SK-N-SH treated with all-trans-retinoic acid at 6 μM for 48 hours (cell line): ENCODE measurements around the gene DDHD1.

ENCODE experiments used
- ATAC-seq: fragments of 200-7000 bp; cut with Tn5 transposase; 3 replicates; pipeline ENCODE4 v1.9.1; 2020; ENCODE audit warnings: mild to moderate bottlenecking, moderate library complexity
- ARNTL ChIP-seq: fragments of 450-650 bp; formaldehyde crosslinking; IDR thresholded peaks from 2 replicates; pipeline ENCODE4 v1.5.0; 2020; ENCODE audit warnings: low read depth, mild to moderate bottlenecking, moderate library complexity, borderline replicate concordance
- CSDC2 ChIP-seq: fragments of 250-450 bp; sonication (Bioruptor Pico); IDR thresholded peaks from 2 replicates; pipeline ENCODE4 v1.5.0; 2020; ENCODE audit warnings: mild to moderate bottlenecking, moderate library complexity
- GLIS3 ChIP-seq: fragments of 250-450 bp; sonication (Bioruptor Pico); IDR thresholded peaks from 2 replicates; pipeline ENCODE4 v1.5.0; 2020; ENCODE audit warnings: mild to moderate bottlenecking, moderate library complexity
- ISL1 ChIP-seq: fragments of 250-450 bp; sonication (Bioruptor Pico); IDR thresholded peaks from 2 replicates; pipeline ENCODE4 v2.1.2; 2022; ENCODE audit warnings: mild to moderate bottlenecking, moderate library complexity
- OSR1 ChIP-seq: fragments of 250-450 bp; sonication (Bioruptor Pico); IDR thresholded peaks from 2 replicates; pipeline ENCODE4 v1.8.0; 2022; ENCODE audit warnings: moderate library complexity, mild to moderate bottlenecking, inconsistent platforms
- PPARA ChIP-seq: fragments of 250-450 bp; sonication (Bioruptor Pico); IDR thresholded peaks from 2 replicates; pipeline ENCODE4 v1.5.0; 2020; ENCODE audit warnings: mild to moderate bottlenecking, borderline replicate concordance
- RARB ChIP-seq: fragments of 250-450 bp; sonication (Bioruptor Pico); IDR thresholded peaks from 2 replicates; pipeline ENCODE4 v1.8.0; 2021; ENCODE audit warnings: mild to moderate bottlenecking, moderate library complexity
- SNAI2 ChIP-seq: fragments of 250-450 bp; sonication (Bioruptor Pico); IDR thresholded peaks from 2 replicates; pipeline ENCODE4 v1.5.0; 2020; ENCODE audit warnings: mild to moderate bottlenecking, moderate library complexity
- TCF4 ChIP-seq: fragments of 250-450 bp; sonication (Bioruptor Pico); IDR thresholded peaks from 2 replicates; pipeline ENCODE4 v1.8.0; 2021; ENCODE audit warnings: mild to moderate bottlenecking, moderate library complexity, borderline replicate concordance
- TOX ChIP-seq: fragments of 250-450 bp; sonication (Bioruptor Pico); IDR thresholded peaks from 2 replicates; pipeline ENCODE4 v1.8.0; 2021; ENCODE audit warnings: mild to moderate bottlenecking, moderate library complexity, borderline replicate concordance
- ZC3H10 ChIP-seq: fragments of 250-450 bp; sonication (Bioruptor Pico); IDR thresholded peaks from 2 replicates; pipeline ENCODE4 v1.5.1; 2021; ENCODE audit warnings: mild to moderate bottlenecking, moderate library complexity
- ZFP3 ChIP-seq: fragments of 250-450 bp; sonication (Bioruptor Pico); IDR thresholded peaks from 2 replicates; pipeline ENCODE4 v1.5.0; 2020; ENCODE audit warnings: mild to moderate bottlenecking, moderate library complexity
- ZFP30 ChIP-seq: fragments of 450-650 bp; formaldehyde crosslinking; IDR thresholded peaks from 2 replicates; pipeline ENCODE4 v1.5.0; 2022; ENCODE audit warnings: mild to moderate bottlenecking, moderate library complexity
- ZNF70 ChIP-seq: fragments of 450-650 bp; formaldehyde crosslinking; IDR thresholded peaks from 2 replicates; pipeline ENCODE4 v1.5.0; 2020; ENCODE audit warnings: mild to moderate bottlenecking, moderate library complexity
- ZNF8 ChIP-seq: fragments of 450-650 bp; formaldehyde crosslinking; IDR thresholded peaks from 2 replicates; pipeline ENCODE4 v1.5.0; 2020; ENCODE audit warnings: mild to moderate bottlenecking, moderate library complexity
- TF ChIP-seq, protein P1 (sequence below): fragments of 250-450 bp; sonication (Bioruptor Pico); IDR thresholded peaks from 2 replicates; pipeline ENCODE4 v1.5.0; 2020; ENCODE audit warnings: mild to moderate bottlenecking, moderate library complexity
- TF ChIP-seq, protein P2 (sequence below): fragments of 250-450 bp; sonication (Bioruptor Pico); IDR thresholded peaks from 2 replicates; pipeline ENCODE4 v1.8.0; 2020; ENCODE audit warnings: mild to moderate bottlenecking, moderate library complexity, borderline replicate concordance
- TF ChIP-seq, protein P3 (sequence below): fragments of 250-450 bp; sonication (Bioruptor Pico); IDR thresholded peaks from 2 replicates; pipeline ENCODE4 v1.8.0; 2021; ENCODE audit warnings: low read depth, mild to moderate bottlenecking, moderate library complexity, borderline replicate concordance
- TF ChIP-seq, protein P4 (sequence below): fragments of 250-450 bp; sonication (Bioruptor Pico); IDR thresholded peaks from 2 replicates; pipeline ENCODE4 v1.5.1; 2021; ENCODE audit warnings: mild to moderate bottlenecking, moderate library complexity
- TF ChIP-seq, protein P5 (sequence below): fragments of 250-450 bp; sonication (Bioruptor Pico); IDR thresholded peaks from 2 replicates; pipeline ENCODE4 v1.5.1; 2020; ENCODE audit warnings: low read depth, mild to moderate bottlenecking, moderate library complexity

The DDHD1 gene

GRCh38 chr14:53001787-53002378 lies 151.2 kb downstream of the DDHD1 start (continued):
- TF ChIP-seq, protein P1, sequence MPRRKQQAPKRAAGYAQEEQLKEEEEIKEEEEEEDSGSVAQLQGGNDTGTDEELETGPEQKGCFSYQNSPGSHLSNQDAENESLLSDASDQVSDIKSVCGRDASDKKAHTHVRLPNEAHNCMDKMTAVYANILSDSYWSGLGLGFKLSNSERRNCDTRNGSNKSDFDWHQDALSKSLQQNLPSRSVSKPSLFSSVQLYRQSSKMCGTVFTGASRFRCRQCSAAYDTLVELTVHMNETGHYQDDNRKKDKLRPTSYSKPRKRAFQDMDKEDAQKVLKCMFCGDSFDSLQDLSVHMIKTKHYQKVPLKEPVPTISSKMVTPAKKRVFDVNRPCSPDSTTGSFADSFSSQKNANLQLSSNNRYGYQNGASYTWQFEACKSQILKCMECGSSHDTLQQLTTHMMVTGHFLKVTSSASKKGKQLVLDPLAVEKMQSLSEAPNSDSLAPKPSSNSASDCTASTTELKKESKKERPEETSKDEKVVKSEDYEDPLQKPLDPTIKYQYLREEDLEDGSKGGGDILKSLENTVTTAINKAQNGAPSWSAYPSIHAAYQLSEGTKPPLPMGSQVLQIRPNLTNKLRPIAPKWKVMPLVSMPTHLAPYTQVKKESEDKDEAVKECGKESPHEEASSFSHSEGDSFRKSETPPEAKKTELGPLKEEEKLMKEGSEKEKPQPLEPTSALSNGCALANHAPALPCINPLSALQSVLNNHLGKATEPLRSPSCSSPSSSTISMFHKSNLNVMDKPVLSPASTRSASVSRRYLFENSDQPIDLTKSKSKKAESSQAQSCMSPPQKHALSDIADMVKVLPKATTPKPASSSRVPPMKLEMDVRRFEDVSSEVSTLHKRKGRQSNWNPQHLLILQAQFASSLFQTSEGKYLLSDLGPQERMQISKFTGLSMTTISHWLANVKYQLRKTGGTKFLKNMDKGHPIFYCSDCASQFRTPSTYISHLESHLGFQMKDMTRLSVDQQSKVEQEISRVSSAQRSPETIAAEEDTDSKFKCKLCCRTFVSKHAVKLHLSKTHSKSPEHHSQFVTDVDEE (CRISPR knock-in tag): no peak
- TF ChIP-seq, protein P2, sequence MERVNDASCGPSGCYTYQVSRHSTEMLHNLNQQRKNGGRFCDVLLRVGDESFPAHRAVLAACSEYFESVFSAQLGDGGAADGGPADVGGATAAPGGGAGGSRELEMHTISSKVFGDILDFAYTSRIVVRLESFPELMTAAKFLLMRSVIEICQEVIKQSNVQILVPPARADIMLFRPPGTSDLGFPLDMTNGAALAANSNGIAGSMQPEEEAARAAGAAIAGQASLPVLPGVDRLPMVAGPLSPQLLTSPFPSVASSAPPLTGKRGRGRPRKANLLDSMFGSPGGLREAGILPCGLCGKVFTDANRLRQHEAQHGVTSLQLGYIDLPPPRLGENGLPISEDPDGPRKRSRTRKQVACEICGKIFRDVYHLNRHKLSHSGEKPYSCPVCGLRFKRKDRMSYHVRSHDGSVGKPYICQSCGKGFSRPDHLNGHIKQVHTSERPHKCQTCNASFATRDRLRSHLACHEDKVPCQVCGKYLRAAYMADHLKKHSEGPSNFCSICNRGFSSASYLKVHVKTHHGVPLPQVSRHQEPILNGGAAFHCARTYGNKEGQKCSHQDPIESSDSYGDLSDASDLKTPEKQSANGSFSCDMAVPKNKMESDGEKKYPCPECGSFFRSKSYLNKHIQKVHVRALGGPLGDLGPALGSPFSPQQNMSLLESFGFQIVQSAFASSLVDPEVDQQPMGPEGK (CRISPR knock-in tag): no peak

GRCh38 chr14:52998376-52999015 lies 154.6 kb downstream of the DDHD1 start:
- no peak for ATAC-seq
- no peak for TF ChIP-seq ZFP30 (CRISPR knock-in tag)
- no peak for TF ChIP-seq ZNF8 (CRISPR knock-in tag)
- TF ChIP-seq GLIS3: no peak
- no peak for TF ChIP-seq RARB (CRISPR knock-in tag)
- TF ChIP-seq, all 23 proteins: peak for 0

DNA sequence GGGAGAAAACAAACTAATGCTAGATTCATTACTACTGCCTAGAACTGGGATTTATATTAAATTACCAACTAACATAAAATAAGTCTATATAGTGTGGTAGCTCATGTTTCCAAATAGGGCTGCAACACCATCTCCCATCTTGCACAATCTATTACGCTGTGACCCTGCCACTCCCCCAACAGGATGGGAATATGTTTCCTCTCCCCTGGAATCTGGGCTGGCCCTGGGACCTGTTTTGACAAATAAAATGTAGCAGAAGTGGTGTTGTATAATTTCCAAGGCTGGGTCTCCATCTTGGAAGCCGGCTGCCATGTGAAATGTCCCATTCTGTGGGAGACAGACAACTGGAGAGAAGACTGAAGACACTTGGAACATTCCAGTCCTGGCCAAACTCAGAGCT lies 156.6 kb downstream of the DDHD1 start:
- no peak for ATAC-seq
- TF ChIP-seq, protein P3, sequence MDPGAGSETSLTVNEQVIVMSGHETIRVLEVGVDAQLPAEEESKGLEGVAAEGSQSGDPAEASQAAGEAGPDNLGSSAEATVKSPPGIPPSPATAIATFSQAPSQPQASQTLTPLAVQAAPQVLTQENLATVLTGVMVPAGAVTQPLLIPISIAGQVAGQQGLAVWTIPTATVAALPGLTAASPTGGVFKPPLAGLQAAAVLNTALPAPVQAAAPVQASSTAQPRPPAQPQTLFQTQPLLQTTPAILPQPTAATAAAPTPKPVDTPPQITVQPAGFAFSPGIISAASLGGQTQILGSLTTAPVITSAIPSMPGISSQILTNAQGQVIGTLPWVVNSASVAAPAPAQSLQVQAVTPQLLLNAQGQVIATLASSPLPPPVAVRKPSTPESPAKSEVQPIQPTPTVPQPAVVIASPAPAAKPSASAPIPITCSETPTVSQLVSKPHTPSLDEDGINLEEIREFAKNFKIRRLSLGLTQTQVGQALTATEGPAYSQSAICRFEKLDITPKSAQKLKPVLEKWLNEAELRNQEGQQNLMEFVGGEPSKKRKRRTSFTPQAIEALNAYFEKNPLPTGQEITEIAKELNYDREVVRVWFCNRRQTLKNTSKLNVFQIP: no peak
- TF ChIP-seq ZFP30 (CRISPR knock-in tag) (no peak), ZNF70 (CRISPR knock-in tag) (no peak), ZFP3 (CRISPR knock-in tag) (no peak), PPARA (no peak)

- ATAC-seq: no peak
- TF ChIP-seq SNAI2 (no peak), ZNF8 (CRISPR knock-in tag) (no peak), ZNF70 (CRISPR knock-in tag) (no peak), ZFP3 (CRISPR knock-in tag) (no peak), TOX (CRISPR knock-in tag) (no peak), ISL1 (no peak), OSR1 (CRISPR knock-in tag) (no peak), ARNTL (no peak), ZC3H10 (CRISPR knock-in tag) (no peak), CSDC2 (no peak), TCF4 (no peak)
- TF ChIP-seq, protein P4, sequence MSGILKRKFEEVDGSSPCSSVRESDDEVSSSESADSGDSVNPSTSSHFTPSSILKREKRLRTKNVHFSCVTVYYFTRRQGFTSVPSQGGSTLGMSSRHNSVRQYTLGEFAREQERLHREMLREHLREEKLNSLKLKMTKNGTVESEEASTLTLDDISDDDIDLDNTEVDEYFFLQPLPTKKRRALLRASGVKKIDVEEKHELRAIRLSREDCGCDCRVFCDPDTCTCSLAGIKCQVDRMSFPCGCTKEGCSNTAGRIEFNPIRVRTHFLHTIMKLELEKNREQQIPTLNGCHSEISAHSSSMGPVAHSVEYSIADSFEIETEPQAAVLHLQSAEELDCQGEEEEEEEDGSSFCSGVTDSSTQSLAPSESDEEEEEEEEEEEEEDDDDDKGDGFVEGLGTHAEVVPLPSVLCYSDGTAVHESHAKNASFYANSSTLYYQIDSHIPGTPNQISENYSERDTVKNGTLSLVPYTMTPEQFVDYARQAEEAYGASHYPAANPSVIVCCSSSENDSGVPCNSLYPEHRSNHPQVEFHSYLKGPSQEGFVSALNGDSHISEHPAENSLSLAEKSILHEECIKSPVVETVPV: no peak
- TF ChIP-seq, protein P5, sequence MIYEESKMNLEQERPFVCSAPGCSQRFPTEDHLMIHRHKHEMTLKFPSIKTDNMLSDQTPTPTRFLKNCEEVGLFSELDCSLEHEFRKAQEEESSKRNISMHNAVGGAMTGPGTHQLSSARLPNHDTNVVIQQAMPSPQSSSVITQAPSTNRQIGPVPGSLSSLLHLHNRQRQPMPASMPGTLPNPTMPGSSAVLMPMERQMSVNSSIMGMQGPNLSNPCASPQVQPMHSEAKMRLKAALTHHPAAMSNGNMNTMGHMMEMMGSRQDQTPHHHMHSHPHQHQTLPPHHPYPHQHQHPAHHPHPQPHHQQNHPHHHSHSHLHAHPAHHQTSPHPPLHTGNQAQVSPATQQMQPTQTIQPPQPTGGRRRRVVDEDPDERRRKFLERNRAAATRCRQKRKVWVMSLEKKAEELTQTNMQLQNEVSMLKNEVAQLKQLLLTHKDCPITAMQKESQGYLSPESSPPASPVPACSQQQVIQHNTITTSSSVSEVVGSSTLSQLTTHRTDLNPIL (CRISPR knock-in tag): no peak
Observed at GRCh38 chr14:52995998-52996397, 157.1 kb downstream of the DDHD1 start.
